Motor neuron (in vitro differentiated cells): ENCODE results near the gene STT3B. TPM values are rescaled to one million over a fixed set of nuclear protein-coding genes. Genes with fewer than 3 reads are reported as not detected.
"Not testable (repeated sequence)": the region's sequence is repeated elsewhere in the genome, so short reads cannot be mapped to it uniquely, and the experiment has no call there.

Experiments used
- ATAC-seq, 8 experiments: fragments of 200-7000 bp; cut with Tn5 transposase; replicated peaks in 6 of 8; 2 replicates each; pipeline ENCODE4 v1.8.0; 2021; ENCODE audit warnings: mild to moderate bottlenecking in 8 of 8, moderate library complexity in 8 of 8
- H3K27ac ChIP-seq, 2 donors: fragments of 250-450 bp; sonication (Bioruptor Pico); 2 replicates each; pipeline ENCODE4 v1.9.0; 2021; ENCODE audit warnings: antibody characterized with exemption in 2 of 2, mild to moderate bottlenecking in 2 of 2, moderate library complexity in 1 of 2
- H3K4me1 ChIP-seq, 2 donors: fragments of 250-450 bp; sonication (Bioruptor Pico); replicated peaks in 1 of 2; 2 replicates each; pipeline ENCODE4 v1.6.1; 2021; ENCODE audit warnings: antibody characterized with exemption in 2 of 2, mild to moderate bottlenecking in 2 of 2, moderate library complexity in 1 of 2
- H3K4me3 ChIP-seq, 5 donors: fragments of 250-450 bp; sonication (Bioruptor Pico); 2 replicates each; pipeline ENCODE4 v1.9.0; 2021; ENCODE audit warnings: antibody characterized with exemption in 5 of 5, mild to moderate bottlenecking in 5 of 5, moderate library complexity in 4 of 5
- WGBS, 10 experiments: fragments of 450-650 bp; shearing (Covaris generic); methylation state at CpG; one replicate each; pipeline ENCODE4 v1.0.0; 2022; 5-methylcytosine and 5-hydroxymethylcytosine counted together
- in situ Hi-C, 9 experiments: fragments of 400-800 bp; cut with MboI; loops; one replicate each; pipeline ENCODE4 v1.15.0; 2021; ENCODE audit warnings: low sequenced_read_pairs in 9 of 9, low pct_unique_long_range_greater_than_20kb in 2 of 9; ENCODE audit not compliant: unreplicated experiment in 9 of 9
- total RNA-seq, 8 experiments: library from RNA; unstranded; fragments of 300-600 nt; gene quantifications; 2 replicates each; pipeline versions ENCODE4 v1.2.3 to v1.2.4, GENCODE V29; 2022

The STT3B gene
- total RNA-seq, 8 experiments from 2014 or later = 59.0 to 684 (median 99.6) TPM

DNA sequence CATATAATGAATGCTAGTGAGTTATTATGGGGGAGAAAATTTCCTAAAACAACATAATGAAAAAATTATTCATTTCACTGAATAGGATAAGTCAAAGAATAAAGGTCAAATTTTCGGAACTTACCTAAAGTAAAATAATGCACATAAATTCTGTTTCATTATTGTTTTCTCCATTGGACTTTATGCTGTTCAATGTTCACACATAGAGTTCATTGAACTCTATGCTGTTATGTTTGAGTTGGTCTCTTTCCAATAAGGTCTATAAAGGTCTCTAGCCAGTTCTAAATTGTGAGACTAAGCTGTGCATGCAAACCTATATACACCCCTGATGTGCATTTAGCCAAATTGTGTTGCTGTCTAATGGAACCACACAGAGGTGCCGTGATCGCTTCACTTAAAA lies 28.5 kb upstream of the STT3B start:
- Histone ChIP-seq H3K4me3 (no peak overlapping the region), H3K4me1 (peaks cover 0 to 5% of the 10 kb centered on the region in 2 donors), H3K27ac (no peak overlapping the region)
- ATAC-seq = no peak
- 50 to 100% (median 86%) methylated on average over 1 to 3 of the region's 3 CpGs for WGBS, 10 experiments
- in situ Hi-C loops = no loop called here

DNA sequence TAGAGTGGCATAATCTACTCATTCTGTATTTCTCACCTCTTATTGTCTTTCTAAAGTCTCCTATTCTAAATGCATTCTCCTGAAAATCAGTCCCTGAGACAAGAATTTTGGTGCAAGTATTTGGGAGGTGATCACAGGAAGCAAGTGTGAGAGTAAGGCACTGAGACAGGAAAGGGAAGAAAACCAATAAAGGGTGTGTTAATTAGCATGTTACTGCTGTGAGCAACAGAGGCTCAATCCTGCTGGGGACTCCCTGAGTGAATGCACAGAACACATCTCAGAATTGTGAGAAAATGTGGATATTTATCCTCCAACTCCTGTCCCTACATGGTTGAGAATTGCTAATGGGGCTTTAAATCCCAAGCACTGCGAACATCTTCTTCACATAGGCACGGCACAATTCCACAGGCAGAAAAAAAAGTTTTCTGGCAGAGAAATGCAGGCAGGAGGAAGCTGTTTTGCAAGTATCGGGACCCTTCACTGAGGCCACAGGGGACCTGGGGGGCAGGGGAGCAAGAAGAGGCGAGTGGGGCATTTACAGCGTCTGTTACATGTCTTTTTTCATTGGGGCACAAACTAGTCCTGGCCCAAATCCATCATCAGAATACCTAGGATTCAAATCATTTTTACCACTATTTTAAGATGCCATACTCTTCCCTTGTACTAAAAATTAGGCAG lies 27.2 kb upstream of the STT3B start:
- 19 to 60% (median 26%) methylated on average over 2 to 5 of the region's 5 CpGs; no CpG with 5 or more reads in 5 of the 10 experiments for WGBS, 10 experiments
- Histone ChIP-seq H3K27ac (no peak overlapping the region), H3K4me3 (no peak overlapping the region), H3K4me1 (peaks cover 0 to 5% of the 10 kb centered on the region in 2 donors)
- ATAC-seq = peak in 3 of 8 experiments; percentile 17 to 37 (median 20)
- in situ Hi-C loops = no loop called here

DNA sequence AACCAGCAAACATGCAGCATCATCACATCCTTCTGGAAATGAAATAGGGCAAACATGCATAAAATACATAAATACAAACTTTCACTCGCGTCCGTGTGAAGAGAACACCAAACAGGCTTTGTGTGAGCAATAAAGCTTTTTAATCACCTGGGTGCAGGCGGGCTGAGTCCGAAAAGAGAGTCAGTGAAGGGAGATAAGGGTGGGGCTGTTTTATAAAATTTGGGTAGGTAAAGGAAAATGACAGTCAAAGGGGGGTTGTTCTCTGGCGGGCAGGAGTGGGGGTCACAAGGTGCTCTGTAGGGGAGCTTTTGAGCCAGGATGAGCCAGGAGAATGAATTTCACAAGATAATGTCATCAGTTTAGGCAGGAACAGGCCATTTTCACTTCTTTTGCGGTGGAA lies 26.2 kb upstream of the STT3B start:
- H3K4me1 ChIP-seq, in situ Hi-C loops, ATAC-seq, H3K4me3 ChIP-seq, H3K27ac ChIP-seq: not testable (repeated sequence)
- 46 to 93% (median 83%) methylated on average over 1 to 7 of the region's 7 CpGs; no CpG with 5 or more reads in 2 of the 10 experiments for WGBS, 10 experiments

DNA sequence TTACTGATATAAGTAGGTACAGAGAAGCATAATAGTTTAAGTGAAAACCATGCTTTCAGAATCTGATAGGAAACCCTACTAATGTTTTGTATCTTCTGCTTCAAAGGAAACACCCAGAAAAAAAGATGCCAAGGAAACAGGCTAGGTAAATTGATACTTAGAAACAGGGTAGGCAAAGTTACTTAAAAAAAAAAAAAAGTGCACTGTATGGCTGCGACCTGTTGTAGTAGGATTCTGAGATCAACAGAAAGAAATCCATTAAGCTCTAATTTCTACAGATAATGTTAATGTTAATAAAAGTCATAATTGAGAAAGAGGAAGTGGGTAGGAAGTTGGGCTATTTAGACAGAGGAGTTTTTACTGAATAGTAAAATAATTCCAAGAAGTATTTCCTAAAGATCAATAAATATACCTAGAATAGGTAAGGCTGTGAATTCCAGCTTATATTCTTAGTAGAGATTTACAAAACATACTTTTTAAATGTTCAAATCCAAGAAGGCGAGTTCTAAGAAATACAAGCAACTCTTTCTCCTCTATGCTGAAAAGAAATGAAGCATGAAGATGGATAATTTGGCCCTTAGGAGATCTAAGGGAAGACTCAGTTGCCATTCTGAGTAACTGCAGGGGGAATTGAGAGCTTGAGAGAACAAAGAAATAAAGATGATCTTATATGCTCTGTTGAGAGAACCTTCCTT lies 24.1 kb upstream of the STT3B start:
- Histone ChIP-seq H3K27ac (no peak overlapping the region), H3K4me1 (peaks cover 0 to 5% of the 10 kb centered on the region in 2 donors), H3K4me3 (no peak overlapping the region)
- ATAC-seq = no peak
- in situ Hi-C loops = no loop called here
- 45 to 100% (median 81%) methylated on average over 1 to 2 of the region's 2 CpGs for WGBS, 10 experiments

DNA sequence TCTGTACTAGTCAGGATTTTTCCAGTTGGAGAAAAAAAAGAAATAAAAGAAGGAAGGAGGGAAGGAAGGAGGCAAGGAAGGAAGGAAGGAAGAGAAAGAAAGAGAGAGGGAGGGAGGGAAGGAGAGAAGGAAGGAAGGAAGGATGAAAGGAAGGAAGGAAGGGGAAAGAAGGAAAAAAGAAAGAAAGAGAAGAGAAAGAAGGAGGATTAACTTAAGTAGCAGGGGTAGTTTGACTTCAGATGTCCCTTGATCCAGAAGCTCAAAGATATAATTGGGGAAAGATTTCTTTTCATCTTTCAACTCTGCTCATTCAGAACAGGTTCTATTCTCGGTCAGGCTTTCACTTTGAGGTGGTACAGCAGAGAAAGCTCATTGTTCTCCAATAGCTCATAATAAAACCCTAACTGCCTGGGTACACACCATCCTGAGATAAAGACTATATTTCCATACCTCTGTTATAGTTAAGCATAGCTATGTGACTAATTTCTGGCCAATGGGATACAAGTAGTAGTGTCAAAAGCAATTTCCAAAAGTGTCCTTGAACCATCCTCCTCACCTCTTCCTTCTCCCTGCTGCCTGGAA lies 23.5 kb upstream of the STT3B start:
- ATAC-seq = no peak

DNA sequence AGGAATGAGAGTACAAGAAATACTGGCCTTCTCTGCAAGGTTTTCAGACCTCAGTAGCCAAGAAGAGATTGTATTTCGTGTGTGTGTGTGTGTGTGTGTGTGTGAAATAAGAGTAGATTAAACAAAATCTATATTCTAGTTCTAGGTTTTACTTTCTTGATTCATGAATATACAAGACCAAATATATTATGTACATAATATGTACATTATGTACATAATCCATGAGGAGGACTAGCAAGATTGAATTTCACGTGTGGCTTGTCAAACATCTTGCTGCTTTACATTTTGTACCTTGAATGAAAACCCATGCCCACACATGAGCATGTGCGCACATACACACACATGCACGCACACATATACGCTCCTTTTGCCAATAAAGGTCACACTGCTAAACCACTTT lies 18.2 kb upstream of the STT3B start:
- WGBS, 10 experiments = 0 to 100% (median 87%) methylated on average over 1 to 5 of the region's 5 CpGs; no CpG with 5 or more reads in 2 of the 10 experiments
- Histone ChIP-seq H3K4me1 (no peaks in the 10 kb centered on the region), H3K27ac (no peak overlapping the region), H3K4me3 (no peak overlapping the region)
- in situ Hi-C loops = no loop called here
- ATAC-seq = peak in 4 of 8 experiments; percentile 20 to 90 (median 46)

More for the DNA sequence above, 23.5 kb upstream of the STT3B start:
- Histone ChIP-seq H3K27ac (no peak overlapping the region), H3K4me3 (no peak overlapping the region), H3K4me1 (peaks cover 0 to 5% of the 10 kb centered on the region in 2 donors)
- in situ Hi-C loops = no loop called here
- 13 to 100% (median 89%) methylated on average over 1 of the region's 1 CpG; no CpG with 5 or more reads in 2 of the 10 experiments for WGBS, 10 experiments

DNA sequence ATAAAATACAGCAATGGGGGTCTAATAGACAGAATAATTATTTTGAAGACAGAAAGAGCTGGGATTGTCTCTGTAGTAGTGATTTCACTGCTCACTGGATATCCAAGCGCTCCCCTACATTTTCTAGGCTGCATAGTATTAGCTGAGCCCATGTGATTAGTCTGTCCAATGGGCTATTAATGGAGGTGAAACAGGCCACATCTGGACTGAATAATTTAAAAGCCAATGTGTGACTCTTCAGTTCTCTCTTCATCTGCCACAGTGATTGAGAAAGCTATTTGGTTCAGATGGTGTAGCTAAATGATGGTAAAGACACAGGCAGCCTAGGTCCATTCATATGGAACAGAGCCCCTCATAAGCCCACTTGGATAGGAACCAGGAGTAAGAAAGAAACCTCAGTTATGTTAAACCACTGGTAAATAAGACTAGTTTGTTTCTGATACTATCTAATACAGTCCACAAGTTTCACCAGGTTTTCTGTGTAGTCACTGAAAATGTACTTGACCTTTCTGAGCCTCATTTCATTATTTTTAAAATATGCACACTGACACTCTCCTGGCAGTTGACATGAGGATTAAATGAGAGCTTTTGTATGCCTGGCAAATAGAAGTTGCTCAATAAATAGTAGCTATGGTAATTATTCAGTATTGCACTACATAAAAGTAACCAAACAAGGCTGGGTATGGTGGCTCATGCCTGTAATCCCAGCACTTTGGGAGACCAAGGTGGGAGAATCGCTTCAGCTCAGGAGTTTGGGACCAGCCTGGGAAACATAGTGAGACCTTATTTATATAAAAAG lies 17.0 kb upstream of the STT3B start:
- peak in 3 of 8 experiments; percentile 16 to 63 (median 56) for ATAC-seq
- H3K4me1 ChIP-seq = no peaks in the 10 kb centered on the region
- in situ Hi-C loops = no loop called here
- H3K4me3 ChIP-seq = no peak overlapping the region
- 60 to 100% (median 94%) methylated on average over 1 to 2 of the region's 2 CpGs; no CpG with 5 or more reads in 3 of the 10 experiments for WGBS, 10 experiments
- no peak overlapping the region for H3K27ac ChIP-seq

DNA sequence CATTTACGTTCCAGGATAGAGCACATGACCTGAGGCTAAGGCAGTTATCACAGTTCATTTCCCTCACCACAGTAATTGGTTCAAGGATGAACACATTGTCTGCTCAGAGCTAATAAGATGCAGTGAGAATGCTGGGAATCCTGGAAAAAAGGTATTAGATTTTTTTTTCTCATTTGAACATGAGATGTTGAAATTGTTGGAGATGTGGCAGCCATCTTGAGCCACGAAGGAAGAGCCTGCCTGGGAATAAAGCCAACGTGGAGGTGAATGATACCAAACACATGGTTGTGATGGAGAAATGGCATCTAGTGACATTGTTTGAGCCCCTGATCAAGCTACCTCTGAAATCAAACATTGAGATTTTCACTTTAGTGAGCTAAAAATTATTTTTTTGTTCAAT lies 16.0 kb upstream of the STT3B start:
- Histone ChIP-seq H3K4me1 (no peaks in the 10 kb centered on the region), H3K4me3 (no peak overlapping the region), H3K27ac (no peak overlapping the region)
- in situ Hi-C loops = no loop called here
- no peak for ATAC-seq
- 6 to 100% (median 71%) methylated on average over 1 to 3 of the region's 3 CpGs; no CpG with 5 or more reads in 2 of the 10 experiments for WGBS, 10 experiments

DNA sequence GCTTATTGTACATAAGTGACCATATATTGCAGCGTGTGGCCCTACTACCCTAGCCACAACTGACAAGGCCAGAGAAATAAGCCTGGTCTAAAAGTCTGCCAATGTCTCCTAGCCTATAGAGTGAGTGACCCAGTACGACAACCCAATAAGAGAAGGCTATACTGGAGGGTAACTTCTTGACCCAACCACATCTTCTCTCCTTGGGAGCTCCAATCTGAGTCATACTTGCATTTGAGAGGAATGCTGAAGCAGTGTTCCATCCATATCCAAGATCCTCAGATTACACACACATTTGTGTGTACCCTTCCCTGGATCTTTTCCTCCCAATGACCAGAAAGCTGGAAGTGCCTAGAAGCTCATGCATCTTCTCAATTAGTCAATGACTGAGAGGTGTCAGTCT lies 11.3 kb upstream of the STT3B start:
- 60 to 100% (median 89%) methylated on average over 1 to 2 of the region's 2 CpGs; no CpG with 5 or more reads in 6 of the 10 experiments for whole genome bisulfite sequencing, 10 experiments
- ATAC-seq = peak in 1 of 8 experiments; percentile 17
- H3K4me1 ChIP-seq = no peaks in the 10 kb centered on the region
- in situ Hi-C loops = no loop called here
- no peak overlapping the region for H3K27ac ChIP-seq
- H3K4me3 ChIP-seq = no peak overlapping the region

DNA sequence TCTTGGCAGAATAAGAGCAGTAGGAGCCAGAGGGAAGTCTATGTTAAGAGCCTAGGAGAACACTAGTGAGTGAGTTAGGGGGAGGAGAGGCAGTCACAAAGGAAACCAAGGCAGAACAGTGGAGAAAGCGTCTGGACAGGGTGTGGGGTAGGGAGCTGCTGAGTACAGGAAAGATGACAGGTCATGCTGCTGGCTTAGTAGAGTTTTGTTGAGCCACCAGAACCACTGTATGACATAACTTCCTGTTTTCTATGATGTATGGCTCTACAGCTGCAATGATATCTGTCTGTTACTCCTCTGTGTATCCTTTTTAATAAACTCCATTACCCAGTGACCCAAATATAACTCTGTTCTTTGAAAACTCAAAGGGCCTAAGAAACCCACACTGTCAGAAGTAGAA lies 10.6 kb upstream of the STT3B start:
- ATAC-seq = no peak
- in situ Hi-C loops = no loop called here
- H3K4me3 ChIP-seq = no peak overlapping the region
- 50 to 80% (median 67%) methylated on average over 1 of the region's 1 CpG; no CpG with 5 or more reads in 5 of the 10 experiments for WGBS, 10 experiments
- H3K4me1 ChIP-seq = no peaks in the 10 kb centered on the region
- no peak overlapping the region for H3K27ac ChIP-seq

DNA sequence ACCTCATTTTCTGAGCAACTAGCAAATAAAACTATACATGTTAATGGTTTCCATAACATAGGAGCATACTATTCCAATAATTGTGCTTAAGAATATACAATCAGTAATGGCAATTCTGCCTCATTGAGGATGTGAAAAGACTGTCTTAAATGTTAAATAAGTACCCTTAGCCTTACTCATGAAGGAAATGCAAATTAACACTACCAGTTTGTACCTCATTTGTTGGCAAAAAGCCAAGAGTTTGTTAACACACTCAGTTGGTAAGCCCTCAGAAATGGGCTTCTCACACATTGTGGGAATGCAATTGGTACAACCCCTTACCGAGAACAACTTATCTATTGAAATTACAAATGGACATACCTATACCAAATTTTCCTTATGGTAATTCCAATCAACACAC lies 9.2 kb upstream of the STT3B start:
- WGBS, 10 experiments = 56 to 83% (median 63%) methylated on average over 1 of the region's 1 CpG; no CpG with 5 or more reads in 5 of the 10 experiments
- Histone ChIP-seq H3K4me3 (no peak overlapping the region), H3K27ac (no peak overlapping the region), H3K4me1 (no peaks in the 10 kb centered on the region)
- in situ Hi-C loops = no loop called here
- no peak for ATAC-seq

DNA sequence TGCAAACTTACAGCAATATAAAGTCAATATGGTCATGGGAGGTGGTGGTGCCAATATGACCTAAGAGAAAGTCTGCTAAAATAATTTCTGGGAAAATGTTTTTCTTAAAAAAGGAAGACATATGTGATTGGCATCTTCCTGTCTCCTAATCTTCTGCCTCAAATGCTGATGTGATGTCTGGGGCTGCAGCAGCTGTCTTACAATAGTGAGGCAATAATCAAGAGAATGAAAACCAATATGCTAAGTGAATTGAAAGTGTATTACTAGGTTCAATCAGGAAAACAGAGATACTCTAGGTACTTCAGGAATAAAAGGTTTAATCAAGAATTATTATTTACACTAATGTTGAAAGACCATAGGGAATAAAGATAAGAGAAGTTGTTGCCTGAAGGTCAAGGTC lies 7.2 kb upstream of the STT3B start:
- Histone ChIP-seq H3K4me1 (no peaks in the 10 kb centered on the region), H3K4me3 (no peak overlapping the region), H3K27ac (no peak overlapping the region)
- in situ Hi-C loops = no loop called here
- no peak for ATAC-seq

DNA sequence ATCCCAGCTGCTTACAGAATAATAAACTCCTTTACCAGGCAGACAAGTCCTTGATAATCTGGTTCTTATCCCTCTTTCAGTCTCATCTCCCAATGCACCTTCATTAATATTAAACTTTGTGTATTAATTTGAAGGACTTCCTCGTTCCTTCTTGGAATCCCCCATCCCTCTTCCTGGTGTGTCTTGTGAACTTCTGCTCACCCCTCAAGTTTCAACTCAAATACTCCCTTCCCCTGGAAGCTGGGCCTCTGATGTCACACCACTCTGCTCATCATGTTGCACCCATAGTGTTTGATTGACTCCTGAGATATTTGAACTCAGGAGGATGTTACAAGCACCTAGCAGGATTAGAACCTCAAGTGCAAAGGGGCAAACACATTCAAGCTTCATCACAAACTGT lies 3.3 kb upstream of the STT3B start:
- ATAC-seq = no peak
- 0 to 100% (median 34%) methylated on average over 1 of the region's 1 CpG; no CpG with 5 or more reads in 4 of the 10 experiments for WGBS, 10 experiments
- in situ Hi-C loops = no loop called here
- Histone ChIP-seq H3K27ac (no peak overlapping the region), H3K4me3 (no peak overlapping the region), H3K4me1 (no peaks in the 10 kb centered on the region)
